Central memory CD8-positive, alpha-beta T cell (primary cell): ENCODE results near the gene PLK3.
A peak's percentile ranks its signal among the peaks of the same experiment; 100 is the strongest.
"Not testable (repeated sequence)": the region's sequence is repeated elsewhere in the genome, so short reads cannot be mapped to it uniquely, and the experiment has no call there.

Source experiments
- ATAC-seq: fragments of 150-1000 bp; cut with Tn5 transposase; replicated peaks from 2 replicates; pipeline ENCODE4 v1.10.0; 2022; ENCODE audit warnings: mild to moderate bottlenecking, moderate FRiP score, moderate number of reproducible peaks; ENCODE audit not compliant: poor library complexity, severe bottlenecking; ENCODE audit errors: extremely low read depth
- DNase-seq, 2 donors: peaks; one replicate each; pipeline ENCODE4 v3.0.0; 2021; ENCODE audit warnings: low spot score in 2 of 2
- H3K27ac Mint-ChIP-seq: one replicate; pipeline ENCODE4 v1.8.0; 2022; ENCODE audit warnings: low read depth, mild to moderate bottlenecking, moderate library complexity, mixed read lengths
- H3K27me3 Mint-ChIP-seq: one replicate; pipeline ENCODE4 v1.8.0; 2022; ENCODE audit warnings: mixed read lengths
- H3K36me3 Mint-ChIP-seq: one replicate; pipeline ENCODE4 v1.8.0; 2022; ENCODE audit warnings: mild to moderate bottlenecking, moderate library complexity, mixed read lengths; ENCODE audit not compliant: insufficient read depth
- H3K4me1 Mint-ChIP-seq: one replicate; pipeline ENCODE4 v1.8.0; 2022; ENCODE audit warnings: mixed read lengths
- H3K4me3 Mint-ChIP-seq: one replicate; pipeline ENCODE4 v1.8.0; 2022; ENCODE audit warnings: mild to moderate bottlenecking, moderate library complexity, mixed read lengths
- H3K9me3 Mint-ChIP-seq: one replicate; pipeline ENCODE4 v1.8.0; 2022; ENCODE audit warnings: mixed read lengths

The PLK3 gene

DNA sequence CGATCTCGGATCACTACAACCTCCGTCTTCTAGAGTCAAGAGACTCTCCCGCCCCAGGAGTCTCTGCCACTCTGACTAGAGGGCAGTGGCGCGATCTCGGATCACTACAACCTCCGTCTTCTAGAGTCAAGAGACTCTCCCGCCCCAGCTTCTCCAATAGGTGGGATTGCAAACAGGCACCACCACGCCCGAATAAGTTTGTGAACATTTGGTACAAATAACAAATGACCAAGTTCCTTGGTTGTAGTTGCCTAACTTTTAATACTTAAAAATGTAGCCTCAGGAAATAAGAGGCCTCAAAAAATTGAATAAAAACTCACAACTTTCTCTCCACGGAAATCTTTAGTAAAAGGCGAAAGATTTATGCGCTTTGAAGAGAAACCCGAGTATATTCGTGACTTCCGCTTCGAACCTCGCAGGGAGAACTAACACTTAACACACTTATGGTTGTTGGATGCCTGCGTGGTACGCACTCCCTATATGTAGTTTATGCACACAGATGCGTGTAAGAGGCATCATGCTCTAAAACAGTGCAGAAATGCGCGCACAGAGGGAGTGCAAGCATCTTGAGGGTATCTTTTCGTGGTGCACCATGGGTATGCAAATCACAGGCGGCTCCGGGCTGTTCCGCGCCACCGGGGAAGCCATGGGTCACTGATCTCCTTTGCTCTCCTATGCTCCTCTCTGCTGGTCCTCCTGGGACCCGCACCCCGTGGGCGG, 19.6 kb downstream of the PLK3 start:
- Mint-ChIP-seq H3K27ac (peak overlapping the region; percentile 100), H3K27me3 (no peaks in the 10 kb centered on the region), H3K4me3 (peak overlapping the region; percentile 92), H3K36me3 (peaks cover 18% of the 10 kb centered on the region), H3K4me1 (peaks cover 50% of the 10 kb centered on the region), H3K9me3 (no peaks in the 10 kb centered on the region)
- ATAC-seq (peak; percentile 80), DNase-seq (peak; percentile 83 to 89)

DNA sequence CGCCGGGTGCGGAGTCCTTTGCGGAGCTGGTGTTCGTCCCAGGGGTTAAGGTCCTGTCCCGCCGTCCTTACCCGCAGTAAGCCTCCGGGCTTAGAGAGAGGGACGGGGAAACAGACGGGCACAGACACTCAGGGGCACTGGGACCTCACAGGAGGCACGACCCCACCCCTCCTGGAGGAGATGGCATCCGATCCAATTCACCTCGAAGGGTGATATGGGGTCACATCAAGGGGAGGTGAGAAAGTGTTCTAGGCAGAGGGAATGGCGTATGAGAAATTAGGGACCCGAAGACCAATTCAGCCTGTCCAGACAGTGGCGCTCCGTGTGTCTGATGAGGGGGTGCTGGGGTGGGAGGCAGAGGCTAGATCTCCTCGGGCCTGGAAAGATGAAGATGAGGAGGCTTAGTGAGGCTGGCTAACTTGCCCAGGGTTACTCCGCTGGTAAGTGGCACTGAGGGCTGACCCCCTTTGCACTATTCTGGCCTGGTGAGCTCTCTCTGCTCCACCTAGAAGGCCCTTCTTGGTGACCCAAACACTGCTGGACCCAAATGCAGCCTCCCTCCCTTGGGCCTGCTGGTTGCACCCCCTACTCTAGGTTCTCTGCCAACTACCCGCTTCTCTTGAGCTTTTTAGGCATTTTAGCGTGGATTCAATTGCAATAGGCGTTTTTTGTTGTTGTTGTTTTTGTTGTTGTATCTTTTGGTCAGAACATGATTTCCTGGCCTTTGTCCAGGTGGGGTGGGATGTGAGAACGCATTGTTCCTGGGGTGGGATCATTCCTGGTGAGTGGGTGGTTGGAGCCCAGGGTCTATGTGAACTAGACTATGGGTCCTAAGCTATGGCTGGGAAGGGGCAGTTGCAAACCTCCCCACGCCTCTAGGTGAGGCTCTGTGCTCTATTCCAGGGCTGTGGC, 20.4 kb downstream of the PLK3 start:
- no peaks in the 10 kb centered on the region for H3K9me3 Mint-ChIP-seq
- DNase-seq (no peak), ATAC-seq (no peak)
- H3K27ac Mint-ChIP-seq, result peak overlapping the region; percentile 100
- peaks cover 43% of the 10 kb centered on the region for H3K4me1 Mint-ChIP-seq
- peaks cover 17% of the 10 kb centered on the region for H3K36me3 Mint-ChIP-seq
- no peaks in the 10 kb centered on the region for H3K27me3 Mint-ChIP-seq
- H3K4me3 Mint-ChIP-seq, result peak overlapping the region; percentile 92

- peaks cover 43% of the 10 kb centered on the region for H3K4me1 Mint-ChIP-seq
These were observed 21.1 kb downstream of the PLK3 start for GRCh38 chr1:44821240-44821715.

GRCh38 chr1:44822131-44822701, 22.0 kb downstream of the PLK3 start:
- Mint-ChIP-seq H3K27me3 (no peaks in the 10 kb centered on the region), H3K4me3 (no peak overlapping the region), H3K27ac (no peak overlapping the region), H3K9me3 (no peaks in the 10 kb centered on the region), H3K36me3 (peaks cover 17% of the 10 kb centered on the region), H3K4me1 (peaks cover 42% of the 10 kb centered on the region)
- ATAC-seq (no peak), DNase-seq (no peak)

More at GRCh38 chr1:44821240-44821715, 21.1 kb downstream of the PLK3 start:
- DNase-seq, result no peak
- Mint-ChIP-seq H3K27ac (peak overlapping the region; percentile 100), H3K4me3 (peak overlapping the region; percentile 92), H3K36me3 (peaks cover 17% of the 10 kb centered on the region), H3K9me3 (no peaks in the 10 kb centered on the region), H3K27me3 (no peaks in the 10 kb centered on the region)
- no peak for ATAC-seq

DNA sequence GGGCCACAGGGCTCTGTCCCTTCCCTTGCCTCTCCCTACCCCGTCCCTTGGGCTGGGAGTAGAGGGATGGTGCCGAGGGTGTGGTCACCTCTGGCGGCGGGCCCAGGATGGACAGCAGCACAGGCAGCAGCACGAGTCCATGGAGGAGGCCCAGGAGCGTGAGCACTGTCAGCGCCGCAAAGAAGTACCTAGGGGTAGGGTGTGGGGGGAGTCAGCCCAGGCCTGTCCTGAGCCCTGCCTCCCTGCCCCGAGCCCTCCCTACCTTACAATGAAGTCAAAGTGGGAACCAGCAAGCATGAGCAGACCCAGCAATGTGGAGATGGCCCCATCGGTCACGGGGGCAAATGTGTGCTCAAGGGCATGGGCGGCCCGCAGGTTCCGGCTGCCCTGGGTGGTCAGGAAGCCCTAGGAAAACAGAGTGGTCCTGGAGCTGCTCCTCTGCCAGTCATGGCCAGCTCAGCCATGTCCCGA, 22.8 kb downstream of the PLK3 start:
- DNase-seq, result no peak
- no peak overlapping the region for H3K4me3 Mint-ChIP-seq
- no peaks in the 10 kb centered on the region for H3K9me3 Mint-ChIP-seq
- no peaks in the 10 kb centered on the region for H3K27me3 Mint-ChIP-seq
- no peak for ATAC-seq
- H3K4me1 Mint-ChIP-seq, result peaks cover 34% of the 10 kb centered on the region
- no peak overlapping the region for H3K27ac Mint-ChIP-seq
- peaks cover 17% of the 10 kb centered on the region for H3K36me3 Mint-ChIP-seq

DNA sequence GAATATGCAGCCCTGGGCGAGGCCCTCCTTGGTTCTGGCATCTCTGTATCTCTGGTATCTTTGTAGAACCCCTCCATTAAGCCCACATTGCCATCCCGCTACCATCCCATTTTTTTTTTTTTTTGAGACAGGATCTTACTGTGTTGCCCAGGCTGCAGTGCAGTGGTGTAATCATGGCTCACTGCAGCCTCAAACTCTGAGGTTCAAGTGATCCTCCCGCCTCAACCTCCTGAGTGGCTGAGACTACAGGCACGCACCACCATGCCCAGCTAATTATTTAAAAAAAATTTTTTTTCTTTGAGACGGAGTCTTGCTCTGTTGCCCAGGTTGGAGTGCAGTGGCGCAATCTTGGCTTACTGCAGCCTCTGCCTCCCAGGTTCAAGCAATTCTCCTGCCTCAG, 24.2 kb downstream of the PLK3 start:
- H3K4me1 Mint-ChIP-seq, result peaks cover 23% of the 10 kb centered on the region
- not testable (repeated sequence) for DNase-seq, H3K9me3 Mint-ChIP-seq, H3K27me3 Mint-ChIP-seq, ATAC-seq, H3K4me3 Mint-ChIP-seq, H3K27ac Mint-ChIP-seq
- H3K36me3 Mint-ChIP-seq, result peaks cover 15% of the 10 kb centered on the region

GRCh38 chr1:44826375-44827196, 26.4 kb downstream of the PLK3 start:
- Mint-ChIP-seq H3K9me3 (no peaks in the 10 kb centered on the region), H3K4me3 (no peak overlapping the region), H3K36me3 (peaks cover 2% of the 10 kb centered on the region), H3K27ac (no peak overlapping the region), H3K4me1 (peaks cover under 1% of the 10 kb centered on the region), H3K27me3 (no peaks in the 10 kb centered on the region)
- DNase-seq (no peak), ATAC-seq (no peak)

- DNase-seq (no peak), ATAC-seq (no peak)
- H3K27ac Mint-ChIP-seq, result no peak overlapping the region
- no peaks in the 10 kb centered on the region for H3K9me3 Mint-ChIP-seq
- peaks cover 2% of the 10 kb centered on the region for H3K36me3 Mint-ChIP-seq
- H3K4me1 Mint-ChIP-seq, result no peaks in the 10 kb centered on the region
- H3K27me3 Mint-ChIP-seq, result no peaks in the 10 kb centered on the region
- H3K4me3 Mint-ChIP-seq, result no peak overlapping the region
These were observed 27.2 kb downstream of the PLK3 start for GRCh38 chr1:44827197-44828002.

DNA sequence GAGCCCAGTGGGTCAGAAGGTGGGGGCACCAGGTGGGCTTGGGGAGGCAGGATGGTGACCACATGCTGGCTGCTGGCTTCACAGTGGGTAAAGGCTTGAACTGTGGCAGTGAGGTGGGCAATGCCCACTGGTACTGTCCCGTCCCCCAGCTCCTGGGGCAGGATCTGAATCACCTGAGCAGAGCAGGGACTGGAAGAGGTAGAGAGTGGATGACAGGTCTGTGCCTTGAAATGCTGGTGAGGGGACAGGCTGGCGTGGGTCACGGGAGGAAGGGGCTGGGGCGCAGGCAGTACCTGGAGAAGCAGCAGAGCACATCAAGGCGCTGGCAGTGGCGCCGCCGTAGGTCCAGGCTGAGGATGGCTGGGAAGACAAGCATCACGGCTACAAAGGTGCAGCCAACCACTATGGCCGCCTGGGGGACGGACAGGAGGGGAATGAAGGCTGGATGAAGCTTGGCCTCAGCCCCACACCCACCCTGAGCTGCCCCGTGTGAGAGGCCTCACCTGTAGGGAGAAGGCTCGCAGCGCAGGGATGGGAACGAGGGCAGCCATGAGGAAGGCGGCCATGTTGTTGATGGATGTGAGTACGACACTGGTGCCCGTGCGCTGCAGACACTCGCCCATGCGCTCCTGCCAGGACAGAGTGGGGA, 27.9 kb downstream of the PLK3 start:
- Mint-ChIP-seq H3K36me3 (peaks cover 2% of the 10 kb centered on the region), H3K9me3 (no peaks in the 10 kb centered on the region), H3K4me1 (no peaks in the 10 kb centered on the region), H3K27me3 (no peaks in the 10 kb centered on the region), H3K4me3 (no peak overlapping the region), H3K27ac (no peak overlapping the region)
- no peak for ATAC-seq
- DNase-seq, result no peak

- peaks cover 2% of the 10 kb centered on the region for H3K36me3 Mint-ChIP-seq
- ATAC-seq, result no peak
- H3K27me3 Mint-ChIP-seq, result no peaks in the 10 kb centered on the region
- no peaks in the 10 kb centered on the region for H3K9me3 Mint-ChIP-seq
- H3K27ac Mint-ChIP-seq, result no peak overlapping the region
- no peak for DNase-seq
- H3K4me3 Mint-ChIP-seq, result no peak overlapping the region
- no peaks in the 10 kb centered on the region for H3K4me1 Mint-ChIP-seq
These were observed 28.8 kb downstream of the PLK3 start for GRCh38 chr1:44828841-44829440.
